IgD-negative memory B cell (primary cell): ENCODE results near the gene KANK2. TPM values are rescaled to one million over a fixed set of nuclear protein-coding genes. Genes with fewer than 3 reads are reported as not detected.

ENCODE experiments used
- polyA plus RNA-seq: library from polyadenylated mRNA; unstranded; fragments of 300-500 nt; fragmentation: Illumina TruSeq; gene quantifications from one replicate; pipeline ENCODE4 v1.2.3, GENCODE V29; 2021

Gene KANK2
- polyA plus RNA-seq, 1 donor from 2014 or later: not detected

Other genes with a start within 250 kb of the KANK2 start
- gene SMARCA4, start 236.5 kb downstream of the KANK2 start, polyA plus RNA-seq: 18.5 TPM
- gene LDLR, start 108.1 kb downstream of the KANK2 start, polyA plus RNA-seq: 3.3 TPM
- not detected for gene SPC24, start 41.8 kb downstream of the KANK2 start, polyA plus RNA-seq
- not detected for gene ANGPTL8, start 42.1 kb upstream of the KANK2 start, polyA plus RNA-seq
- 1.6 TPM for gene DOCK6, start 65.0 kb upstream of the KANK2 start, polyA plus RNA-seq
- not detected for gene TSPAN16, start 98.6 kb upstream of the KANK2 start, polyA plus RNA-seq
- 2.7 TPM for gene RAB3D, start 142.1 kb upstream of the KANK2 start, polyA plus RNA-seq
- gene TMEM205, start 148.7 kb upstream of the KANK2 start, polyA plus RNA-seq: 101 TPM
- gene CCDC159, start 149.0 kb upstream of the KANK2 start, polyA plus RNA-seq: 24.1 TPM
- 1.9 TPM for gene PLPPR2, start 157.9 kb upstream of the KANK2 start, polyA plus RNA-seq
- gene SWSAP1, start 177.1 kb upstream of the KANK2 start, polyA plus RNA-seq: 6.4 TPM
- 8.1 TPM for gene EPOR, start 186.8 kb upstream of the KANK2 start, polyA plus RNA-seq
- 2.4 TPM for gene RGL3, start 221.8 kb upstream of the KANK2 start, polyA plus RNA-seq
- 0.89 TPM for gene ODAD3, start 237.6 kb upstream of the KANK2 start, polyA plus RNA-seq
- gene PRKCSH, start 238.1 kb upstream of the KANK2 start, polyA plus RNA-seq: 77.5 TPM